ENCODE data around the gene ATAD3B.
"Not testable (repeated sequence)": the region's sequence is repeated elsewhere in the genome, so short reads cannot be mapped to it uniquely, and the experiment has no call there.

DNA sequence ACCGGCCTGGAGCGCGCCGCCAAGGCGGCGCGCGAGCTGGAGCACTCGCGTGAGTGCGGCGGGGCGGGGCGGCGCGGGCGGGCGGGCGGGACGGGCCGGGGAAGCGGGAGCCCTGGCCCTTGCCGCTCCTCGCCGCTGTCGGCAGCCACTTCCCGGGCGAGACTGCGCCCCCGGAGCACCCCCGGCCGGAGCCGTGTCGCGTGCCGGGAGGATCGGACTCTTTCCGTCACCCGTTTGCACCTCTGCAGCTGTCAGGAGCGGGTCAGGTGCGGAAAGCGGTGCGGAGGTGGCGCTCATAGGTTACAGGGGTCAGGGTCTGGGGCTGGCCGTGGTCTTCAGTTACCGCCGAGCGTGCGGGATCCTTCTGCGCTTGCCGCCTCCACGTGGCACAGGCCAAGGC is 40.9 kb downstream of the ATAD3B start:
- not testable (repeated sequence) for TF ChIP-seq EZH2phosphoT487 (conservative IDR thresholded peaks at IDR 0.05; ENCODE audit: low read length); CTCF (IDR thresholded peaks at IDR 0.05; ENCODE audit: insufficient read depth, low read length, poor library complexity, severe bottlenecking)
